Measurements from ENCODE around the gene PRKCB. TPM values are rescaled to one million over a fixed set of nuclear protein-coding genes. Genes with fewer than 3 reads are reported as not detected.

PRKCB gene
- total RNA-seq, 2 experiments from 2014 or later = 97.1 to 99.0 TPM

GRCh38 chr16:23833504-23833903 is 2.3 kb upstream of the PRKCB start:
- CTCF ChIA-PET = interaction anchor here (0.6 kb wide), 1 partner anchor 854 kb away, joined by 3 read pairs; no protein-coding TSS in a partner anchor
- POLR2A ChIA-PET = interaction anchor here (0.6 kb wide), 1 partner anchor 15 kb away, joined by 3 read pairs; no protein-coding TSS in a partner anchor

- POLR2A ChIA-PET = interaction anchor here (0.6 kb wide), 1 partner anchor 15 kb away, joined by 3 read pairs; no protein-coding TSS in a partner anchor
- CTCF ChIA-PET = no interaction called here
These were observed 1.7 kb upstream of the PRKCB start for GRCh38 chr16:23833960-23834685.

GRCh38 chr16:23836078-23836403 is 258 bp downstream of the PRKCB start:
- CTCF ChIA-PET = interaction anchor here (0.7 kb wide), 1 partner anchor 32 kb away, joined by 3 read pairs; no protein-coding TSS in a partner anchor
- POLR2A ChIA-PET = interaction anchor here (0.6 to 1.0 kb wide), 2 partner anchors 9 to 33 kb away, joined by 3 to 4 read pairs; no protein-coding TSS in a partner anchor

- ChIA-PET CTCF (interaction anchor here (0.6 to 0.8 kb wide), 4 partner anchors 10 to 124 kb away, joined by 3 read pairs; no protein-coding TSS in a partner anchor), POLR2A (interaction anchor here (0.5 kb wide), 1 partner anchor 48 kb away, joined by 3 read pairs; no protein-coding TSS in a partner anchor)
These were observed 875 bp downstream of the PRKCB start for GRCh38 chr16:23836404-23837311.

- POLR2A ChIA-PET = interaction anchor here (0.5 kb wide), 1 partner anchor 49 kb away, joined by 3 read pairs; no protein-coding TSS in a partner anchor
- CTCF ChIA-PET = interaction anchor here (0.6 to 0.8 kb wide), 4 partner anchors 9 to 123 kb away, joined by 3 read pairs; no protein-coding TSS in a partner anchor
These were observed 1.9 kb downstream of the PRKCB start for GRCh38 chr16:23837553-23838308.

- POLR2A ChIA-PET = no interaction called here
- CTCF ChIA-PET = no interaction called here
These were observed 2.8 kb downstream of the PRKCB start for GRCh38 chr16:23838485-23839142.

GRCh38 chr16:23840310-23840709 is 4.5 kb downstream of the PRKCB start:
- ChIA-PET CTCF (interaction anchor here (1.1 to 1.2 kb wide), 2 partner anchors 37 to 170 kb away, joined by 3 to 4 read pairs; no protein-coding TSS in a partner anchor), POLR2A (no interaction called here)

GRCh38 chr16:23842137-23842600 is 6.4 kb downstream of the PRKCB start:
- POLR2A ChIA-PET = interaction anchor here (0.7 to 1.4 kb wide), 5 partner anchors 15 to 118 kb away, joined by 3 to 5 read pairs (median 3); no protein-coding TSS in a partner anchor
- CTCF ChIA-PET = interaction anchor here (1.6 to 2.9 kb wide), 2 partner anchors 10 to 168 kb away, joined by 4 to 7 read pairs; no protein-coding TSS in a partner anchor

- ChIA-PET CTCF (interaction anchor here (1.6 to 2.9 kb wide), 2 partner anchors 9 to 167 kb away, joined by 4 to 7 read pairs; no protein-coding TSS in a partner anchor), POLR2A (interaction anchor here (0.7 to 1.3 kb wide), 5 partner anchors 16 to 117 kb away, joined by 3 to 5 read pairs (median 3); no protein-coding TSS in a partner anchor)
These were observed 7.4 kb downstream of the PRKCB start for GRCh38 chr16:23843143-23843542.

- ChIA-PET POLR2A (no interaction called here), CTCF (interaction anchor here (1.4 kb wide), 1 partner anchor 163 kb away, joined by 4 read pairs; no protein-coding TSS in a partner anchor)
These were observed 11.5 kb downstream of the PRKCB start for GRCh38 chr16:23847251-23847650.

GRCh38 chr16:23847948-23848347 is 12.2 kb downstream of the PRKCB start:
- ChIA-PET POLR2A (no interaction called here), CTCF (interaction anchor here (1.4 kb wide), 1 partner anchor 162 kb away, joined by 4 read pairs; no protein-coding TSS in a partner anchor)

- ChIA-PET POLR2A (interaction anchor here (0.7 to 0.9 kb wide), 2 partner anchors 15 to 161 kb away, joined by 3 read pairs; no protein-coding TSS in a partner anchor), CTCF (interaction anchor here (1.1 kb wide), 1 partner anchor 22 kb away, joined by 3 read pairs; no protein-coding TSS in a partner anchor)
These were observed 13.2 kb downstream of the PRKCB start for GRCh38 chr16:23848958-23849357.

- ChIA-PET CTCF (interaction anchor here (0.9 to 1.5 kb wide), 3 partner anchors 10 to 22 kb away, joined by 3 to 4 read pairs (median 3); no protein-coding TSS in a partner anchor), POLR2A (no interaction called here)
These were observed 17.2 kb downstream of the PRKCB start for GRCh38 chr16:23852794-23853562.

GRCh38 chr16:23855010-23855409 is 19.2 kb downstream of the PRKCB start:
- CTCF ChIA-PET = interaction anchor here (1.6 kb wide), 1 partner anchor 18 kb away, joined by 4 read pairs; no protein-coding TSS in a partner anchor

GRCh38 chr16:23856251-23856709 is 20.5 kb downstream of the PRKCB start:
- POLR2A ChIA-PET = no interaction called here
- CTCF ChIA-PET = interaction anchor here (1.6 kb wide), 1 partner anchor 16 kb away, joined by 4 read pairs; no protein-coding TSS in a partner anchor

More at GRCh38 chr16:23855010-23855409, 19.2 kb downstream of the PRKCB start:
- POLR2A ChIA-PET = no interaction called here

GRCh38 chr16:23857256-23857880 is 21.6 kb downstream of the PRKCB start:
- ChIA-PET CTCF (interaction anchor here (1.6 kb wide), 1 partner anchor 20 kb away, joined by 4 read pairs; no protein-coding TSS in a partner anchor), POLR2A (interaction anchor here (0.7 kb wide), 1 partner anchor 17 kb away, joined by 5 read pairs; no protein-coding TSS in a partner anchor)
